HG02884 (cell line): ENCODE results near the gene GNAS-AS1.

Experiments
- ATAC-seq: cut with Tn5 transposase; IDR thresholded peaks from one replicate; pipeline ENCODE4 v1.9.1; 2021; ENCODE audit warnings: mild to moderate bottlenecking, moderate library complexity; ENCODE audit not compliant: unreplicated experiment

The GNAS-AS1 gene

GRCh38 chr20:58787211-58788005 is 63.3 kb downstream of the GNAS-AS1 start:
- ATAC-seq = no peak

GRCh38 chr20:58784321-58785074 is 66.2 kb downstream of the GNAS-AS1 start:
- no peak for ATAC-seq

GRCh38 chr20:58783511-58784011 is 67.1 kb downstream of the GNAS-AS1 start:
- ATAC-seq = no peak

GRCh38 chr20:58781138-58781537 is 69.6 kb downstream of the GNAS-AS1 start:
- ATAC-seq = no peak

GRCh38 chr20:58778760-58779159 is 71.9 kb downstream of the GNAS-AS1 start:
- ATAC-seq = no peak

- ATAC-seq = no peak
Observed at GRCh38 chr20:58777657-58778056, 73.0 kb downstream of the GNAS-AS1 start.

- no peak for ATAC-seq
Observed at GRCh38 chr20:58776109-58776508, 74.6 kb downstream of the GNAS-AS1 start.

GRCh38 chr20:58775371-58775770 is 75.3 kb downstream of the GNAS-AS1 start:
- no peak for ATAC-seq

- ATAC-seq = no peak
Observed at GRCh38 chr20:58774667-58775263, 75.9 kb downstream of the GNAS-AS1 start.

- no peak for ATAC-seq
Observed at GRCh38 chr20:58774214-58774613, 76.5 kb downstream of the GNAS-AS1 start.

- ATAC-seq = no peak
Observed at GRCh38 chr20:58772786-58773185, 77.9 kb downstream of the GNAS-AS1 start.
